Stimulated activated CD4-positive, alpha-beta T cell treated with anti-CD3 and anti-CD28 coated beads, TNF-alpha, amount 100 ng/mL, for 4 hours (primary cell): ENCODE results near the gene CTBS.
"Not testable (repeated sequence)": the region's sequence is repeated elsewhere in the genome, so short reads cannot be mapped to it uniquely, and the experiment has no call there.

Experiments
- DNase-seq, 3 experiments: peaks; one replicate each; pipeline ENCODE4 v3.0.0-alpha.2; 2020; ENCODE audit warnings: low read depth in 3 of 3

CTBS gene

GRCh38 chr1:84573967-84574842 lies at the start of gene CTBS:
Gene CTBS, minus strand, starts transcription at chr1:84574440. Its CDS starts 25 bp downstream, at chr1:84574415.
- DNase-seq, result peak; percentile 73 to 77 (median 74)

GRCh38 chr1:84621553-84621952 lies 47.3 kb upstream of the CTBS start:
- no peak for DNase-seq

GRCh38 chr1:84620720-84621313 lies 46.6 kb upstream of the CTBS start:
- peak; percentile 55 to 72 (median 62) for DNase-seq

GRCh38 chr1:84619383-84620102 lies 45.3 kb upstream of the CTBS start:
- DNase-seq, result peak; percentile 9 to 24 (median 13)

- DNase-seq, result no peak
Measured at GRCh38 chr1:84617349-84617748, 43.1 kb upstream of the CTBS start.

- DNase-seq, result no peak
Measured at GRCh38 chr1:84615790-84616189, 41.5 kb upstream of the CTBS start.

- DNase-seq, result no peak
Measured at GRCh38 chr1:84613887-84614286, 39.6 kb upstream of the CTBS start.

- no peak for DNase-seq
Measured at GRCh38 chr1:84613026-84613425, 38.8 kb upstream of the CTBS start.

- no peak for DNase-seq
Measured at GRCh38 chr1:84611796-84612195, 37.6 kb upstream of the CTBS start.

GRCh38 chr1:84611091-84611490 lies 36.9 kb upstream of the CTBS start:
- DNase-seq, result no peak

GRCh38 chr1:84606977-84607376 lies 32.7 kb upstream of the CTBS start:
- DNase-seq, result no peak

GRCh38 chr1:84605157-84605556 lies 30.9 kb upstream of the CTBS start:
- DNase-seq, result no peak

- no peak for DNase-seq
Measured at GRCh38 chr1:84603941-84604830, 29.9 kb upstream of the CTBS start.

- no peak for DNase-seq
Measured at GRCh38 chr1:84603223-84603622, 29.0 kb upstream of the CTBS start.

- DNase-seq, result no peak
Measured at GRCh38 chr1:84600796-84601195, 26.6 kb upstream of the CTBS start.

- DNase-seq, result no peak
Measured at GRCh38 chr1:84598846-84599741, 24.9 kb upstream of the CTBS start.

GRCh38 chr1:84598418-84598817 lies 24.2 kb upstream of the CTBS start:
- DNase-seq, result no peak

- no peak for DNase-seq
Measured at GRCh38 chr1:84597011-84597410, 22.8 kb upstream of the CTBS start.

- not testable (repeated sequence) for DNase-seq
Measured at GRCh38 chr1:84594959-84595358, 20.7 kb upstream of the CTBS start.

- no peak for DNase-seq
Measured at GRCh38 chr1:84587099-84587498, 12.9 kb upstream of the CTBS start.
